Neural progenitor cell (in vitro differentiated cells): ENCODE data around the gene ONECUT1.

Experiments used
- CTCF ChIP-seq: fragments of 200-600 bp; sonication (generic); IDR thresholded peaks from 2 replicates; pipeline ENCODE4 v1.5.1; 2017; ENCODE audit warnings: antibody characterized with exemption, mild to moderate bottlenecking
- EZH2 ChIP-seq: fragments of 200-600 bp; sonication (generic); IDR thresholded peaks from 2 replicates; pipeline ENCODE4 v1.6.1; 2017; ENCODE audit warnings: antibody characterized with exemption, mild to moderate bottlenecking, moderate library complexity
- EZH2phosphoT487 ChIP-seq: fragments of 200-600 bp; sonication (generic); IDR thresholded peaks from 2 replicates; pipeline ENCODE4 v1.6.1; 2017; ENCODE audit warnings: antibody characterized with exemption

DNA sequence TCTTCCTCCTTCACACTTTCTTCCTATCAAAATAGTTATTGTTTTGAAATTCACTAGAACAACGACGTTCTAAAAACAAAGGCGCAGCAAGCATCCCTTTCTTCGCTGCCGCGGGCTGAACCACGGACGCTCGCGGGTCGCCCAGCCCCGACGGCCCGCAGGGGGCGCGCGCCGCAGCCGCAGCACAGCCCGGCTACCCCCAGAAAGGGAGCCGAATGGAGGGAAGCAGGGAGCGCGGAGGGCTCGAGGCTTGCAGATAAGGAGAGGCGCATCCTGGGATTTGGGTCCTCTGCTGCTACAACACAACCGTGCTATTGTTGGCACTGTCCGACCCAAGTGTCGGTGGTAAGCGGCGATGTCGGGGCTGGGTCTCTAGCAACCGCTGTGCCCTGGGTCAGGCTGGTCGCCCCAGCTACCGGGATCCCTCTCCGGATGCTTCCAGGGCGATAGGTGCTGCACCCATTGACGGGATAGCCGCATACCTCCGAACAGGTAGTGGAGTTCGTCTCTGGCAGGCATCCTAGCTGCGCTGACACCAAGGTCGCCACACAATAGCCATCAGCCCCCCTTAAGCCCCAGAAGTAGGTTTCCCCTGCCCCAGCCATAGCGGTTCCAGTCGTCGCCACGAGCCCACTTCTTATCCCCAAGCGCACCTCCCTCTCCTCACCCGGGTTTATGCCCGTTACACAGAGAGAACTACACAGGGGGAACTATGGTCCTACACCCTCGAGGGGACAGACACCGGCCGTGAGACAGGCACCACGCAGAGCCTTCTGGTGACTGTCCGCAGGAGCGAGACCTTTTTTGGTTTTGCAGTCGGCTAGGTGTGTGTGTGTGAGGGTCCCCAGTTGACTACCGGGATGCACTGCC is 6.0 kb downstream of the ONECUT1 start:
- TF ChIP-seq CTCF (peak; percentile 97), EZH2phosphoT487 (peak; percentile 68), EZH2 (peak; percentile 66)
